CD1c-positive myeloid dendritic cell (primary cell): ENCODE data around the gene HDAC2.
A peak's percentile ranks its signal among the peaks of the same experiment; 100 is the strongest.
"Not testable (repeated sequence)": the region's sequence is repeated elsewhere in the genome, so short reads cannot be mapped to it uniquely, and the experiment has no call there.

Experiments
- DNase-seq: peaks from one replicate; pipeline ENCODE4 v3.0.0-alpha.2; 2016; ENCODE audit errors: extremely low spot score

The HDAC2 gene

GRCh38 chr6:113970805-113971676 is at the start of gene HDAC2:
Gene HDAC2 (minus strand): TSS chr6:113971148. CDS start chr6:113970908, 240 bp downstream.
- DNase-seq: peak; percentile 88

GRCh38 chr6:114020196-114020595 is 49.2 kb upstream of the HDAC2 start:
- no peak for DNase-seq

GRCh38 chr6:114017146-114017545 is 46.2 kb upstream of the HDAC2 start:
- not testable (repeated sequence) for DNase-seq

- DNase-seq: not testable (repeated sequence)
Measured at GRCh38 chr6:114014106-114014505, 43.2 kb upstream of the HDAC2 start.

GRCh38 chr6:114011486-114011885 is 40.5 kb upstream of the HDAC2 start:
- DNase-seq: not testable (repeated sequence)

DNA sequence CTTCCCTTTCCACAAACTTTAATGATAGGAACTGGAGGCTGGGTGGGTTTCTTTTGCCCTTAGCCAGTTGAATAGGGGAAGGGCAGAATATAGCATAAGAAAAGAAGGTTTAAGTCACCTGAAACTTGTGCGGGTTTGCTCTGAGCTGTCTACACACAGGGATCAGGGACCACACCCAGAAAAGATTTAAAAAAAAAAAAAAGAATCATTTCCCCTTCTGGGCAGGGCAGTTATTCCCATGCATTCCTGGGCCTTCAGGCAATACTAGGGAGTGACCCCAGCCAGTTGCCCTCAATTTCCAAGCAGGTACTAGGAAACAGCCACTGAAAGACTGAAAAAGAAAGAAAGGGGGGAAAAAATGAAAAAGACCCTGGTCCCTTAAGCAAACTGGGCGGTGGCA is 39.6 kb upstream of the HDAC2 start:
- no peak for DNase-seq

DNA sequence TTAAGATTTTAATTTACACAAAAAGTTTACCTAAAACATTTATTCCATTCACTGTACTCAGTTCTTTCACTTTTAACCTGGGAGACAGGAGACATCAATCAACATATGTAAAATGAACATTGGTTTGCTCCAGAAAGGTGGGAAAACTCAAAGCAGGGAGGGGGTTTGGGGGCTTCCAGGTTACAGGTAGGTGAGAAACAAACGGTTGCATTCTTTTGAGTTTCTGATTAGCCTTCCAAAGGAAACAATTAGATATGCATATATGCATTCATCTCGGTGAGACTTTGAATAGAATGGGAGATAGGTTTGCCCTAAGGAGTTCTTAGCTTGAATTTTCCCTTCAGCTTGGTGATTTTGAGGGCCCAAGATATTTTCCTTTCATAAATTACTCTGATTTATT is 38.2 kb upstream of the HDAC2 start:
- DNase-seq: no peak

DNA sequence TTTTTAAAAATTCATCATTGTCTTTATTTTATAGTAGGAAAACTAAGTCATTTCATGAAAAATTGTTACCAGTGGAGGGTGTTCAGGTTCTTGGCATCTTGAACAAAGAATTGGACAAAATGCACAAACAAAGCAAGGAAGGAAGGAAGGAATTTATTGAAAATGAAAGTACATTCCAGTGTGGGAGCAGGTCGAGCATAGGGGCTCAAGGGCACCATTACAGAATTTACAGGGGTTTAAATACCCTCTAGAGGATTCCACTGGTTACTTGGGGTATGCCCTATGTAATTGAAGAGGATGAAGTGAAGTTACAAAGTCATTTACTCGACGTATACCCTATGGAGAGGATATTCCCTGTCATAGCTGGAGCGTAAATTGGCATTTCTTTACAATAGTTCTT is 37.4 kb upstream of the HDAC2 start:
- DNase-seq: no peak

GRCh38 chr6:114007516-114007915 is 36.6 kb upstream of the HDAC2 start:
- DNase-seq: no peak

DNA sequence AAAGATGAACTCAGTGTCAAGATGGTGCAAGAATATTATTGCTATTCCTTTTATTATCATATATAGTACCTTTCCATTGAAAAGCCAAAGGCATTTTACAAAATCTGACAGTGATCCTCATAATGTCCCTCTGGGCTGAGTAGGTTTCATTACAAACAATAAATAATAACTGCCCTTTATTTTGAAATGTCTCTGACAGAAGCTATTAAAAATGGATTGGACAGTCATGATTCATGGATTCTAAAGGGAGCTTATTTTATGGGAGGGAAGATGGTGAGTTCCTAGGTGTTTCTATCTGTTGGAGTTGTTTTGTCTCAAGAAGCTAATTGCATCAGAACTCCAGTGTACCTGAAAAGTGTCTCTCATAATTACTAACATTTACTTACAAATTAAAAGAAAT is 30.4 kb upstream of the HDAC2 start:
- no peak for DNase-seq

DNA sequence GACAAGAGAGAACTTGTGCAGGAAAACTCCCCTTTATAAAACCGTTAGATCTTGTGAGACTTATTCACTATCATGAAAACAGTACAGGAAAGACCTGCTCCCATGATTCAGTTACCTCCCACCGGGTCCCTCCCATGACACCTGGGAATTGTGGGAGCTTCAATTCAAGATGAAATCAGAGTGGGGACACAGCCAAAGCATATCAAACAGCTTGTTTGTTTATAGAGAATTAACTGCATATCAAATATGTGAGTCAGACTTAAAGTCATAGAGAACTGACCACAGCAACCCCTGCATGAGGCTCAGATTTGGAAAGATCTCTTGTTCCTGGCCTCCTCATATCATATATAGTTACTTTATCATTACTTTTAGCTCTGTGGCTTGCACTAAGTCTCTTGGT is 29.1 kb upstream of the HDAC2 start:
- no peak for DNase-seq

DNA sequence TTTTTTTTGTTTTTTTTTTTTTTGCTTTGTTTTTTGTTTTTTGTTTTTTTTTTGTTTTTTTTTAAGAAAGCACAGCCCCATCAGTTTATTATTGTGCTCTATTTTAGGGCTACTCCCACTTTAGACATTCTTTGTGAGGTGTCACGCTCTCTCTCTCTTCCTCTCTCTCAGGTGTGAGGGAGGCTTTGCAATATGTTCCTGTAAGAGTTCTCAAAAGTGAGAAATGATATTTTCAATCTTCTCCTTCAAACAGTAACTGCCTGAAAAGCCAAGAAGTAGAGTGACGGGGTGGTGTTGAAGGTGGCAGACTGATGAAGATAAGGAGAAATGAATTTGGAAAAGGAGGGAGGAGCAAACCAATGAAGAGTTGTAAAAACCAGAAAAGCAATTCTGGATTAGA is 28.3 kb upstream of the HDAC2 start:
- DNase-seq: no peak

DNA sequence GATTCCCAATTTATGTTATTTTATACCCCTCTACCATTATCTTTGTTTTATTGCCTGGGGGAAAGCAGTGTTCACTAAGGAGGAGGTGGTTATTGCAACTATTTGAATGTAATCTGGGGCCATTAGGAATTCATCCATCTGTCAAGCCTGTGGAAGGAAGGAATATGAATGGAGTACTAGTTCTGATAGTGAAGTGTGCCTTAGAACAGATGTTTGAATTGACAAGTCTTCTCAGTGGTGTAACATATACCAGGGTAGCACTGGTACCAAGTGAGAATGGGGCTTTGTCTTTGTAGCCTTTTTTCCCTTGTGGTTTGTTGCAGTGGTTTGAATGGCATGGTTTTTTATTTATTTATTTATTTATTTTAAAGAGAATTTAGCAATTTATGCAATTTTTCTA is 27.9 kb upstream of the HDAC2 start:
- DNase-seq: no peak

DNA sequence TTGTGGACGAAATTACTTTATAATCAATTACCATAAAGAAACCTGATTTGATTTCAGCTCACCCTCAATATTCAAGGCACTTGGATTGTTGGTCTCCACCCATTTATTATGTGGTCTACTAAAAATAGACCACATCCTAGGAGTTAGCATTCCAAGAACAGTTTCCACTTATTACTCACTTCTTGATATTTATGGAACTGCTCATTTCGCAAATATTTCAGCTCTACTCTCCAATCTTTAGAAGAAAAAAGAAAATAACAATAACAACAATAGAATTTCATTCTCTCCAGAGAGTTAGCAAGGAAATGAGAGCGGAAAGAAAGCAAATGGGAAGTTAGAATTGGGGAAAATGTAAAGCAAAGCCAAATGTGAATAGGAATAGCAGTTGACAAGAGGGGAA is 26.2 kb upstream of the HDAC2 start:
- DNase-seq: no peak

- DNase-seq: no peak
Measured at GRCh38 chr6:113995634-113996033, 24.7 kb upstream of the HDAC2 start.

DNA sequence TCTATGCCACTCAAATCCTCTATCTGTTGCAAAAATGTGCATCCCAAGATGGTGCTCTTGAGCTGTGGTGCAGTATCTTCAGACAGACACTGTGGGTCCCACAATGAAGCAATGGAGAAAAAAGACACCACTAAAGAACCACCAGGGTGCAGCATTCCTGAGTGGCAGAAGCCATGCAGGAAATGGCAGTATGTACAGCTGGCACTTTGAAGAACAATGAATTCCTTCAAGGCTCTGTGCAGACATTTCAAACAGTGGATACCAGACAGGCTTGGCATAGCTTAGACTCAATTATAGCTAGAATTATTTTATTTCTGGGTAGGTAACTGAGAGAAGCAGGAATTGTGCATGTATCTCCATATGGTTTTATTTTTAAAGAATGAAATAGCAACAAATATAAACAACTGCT is 24.0 kb upstream of the HDAC2 start:
- DNase-seq: peak; percentile 7

GRCh38 chr6:113989675-113990074 is 18.7 kb upstream of the HDAC2 start:
- DNase-seq: no peak

- not testable (repeated sequence) for DNase-seq
Measured at GRCh38 chr6:113982675-113983074, 11.7 kb upstream of the HDAC2 start.

GRCh38 chr6:113982055-113982550 is 11.2 kb upstream of the HDAC2 start:
- DNase-seq: no peak

- DNase-seq: peak; percentile 25
Measured at GRCh38 chr6:113980937-113981554, 10.1 kb upstream of the HDAC2 start.

GRCh38 chr6:113979937-113980336 is 9.0 kb upstream of the HDAC2 start:
- peak; percentile 67 for DNase-seq

- DNase-seq: peak; percentile 20
Measured at GRCh38 chr6:113978084-113978675, 7.2 kb upstream of the HDAC2 start.

DNA sequence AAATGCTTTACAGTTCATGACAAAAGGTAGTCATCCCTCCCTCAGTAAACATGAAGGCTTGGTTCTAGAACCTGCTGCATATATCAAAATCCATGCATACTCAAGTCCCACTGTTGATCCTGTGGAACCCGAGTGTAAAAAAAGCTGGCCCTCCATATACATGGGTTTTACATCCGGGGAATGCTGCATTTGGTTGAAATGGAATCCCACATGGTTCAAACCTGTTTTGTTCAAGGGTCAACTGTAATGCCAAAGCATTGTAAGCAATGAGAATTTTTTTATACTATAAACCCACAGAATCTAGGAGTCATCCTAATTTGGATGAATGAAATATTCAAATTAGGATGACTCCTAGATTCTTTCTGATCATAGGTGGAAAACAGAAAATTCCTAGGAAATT is 5.9 kb upstream of the HDAC2 start:
- DNase-seq: no peak
